Astrocyte (in vitro differentiated cells and primary cell): ENCODE data around the gene CNTF. TPM values are rescaled to one million over a fixed set of nuclear protein-coding genes. Genes with fewer than 3 reads are reported as not detected.

Experiments
- DNase-seq: peaks from one replicate; pipeline ENCODE4 v3.0.0-alpha.2; 2010; ENCODE audit warnings: low read depth
- FAIRE-seq: peaks from 2 replicates; lab custom pipeline; 2011; peaks lifted over from hg19 to GRCh38; lab: Jason Lieb, UNC
- H2AFZ ChIP-seq: 2 replicates; pipeline ENCODE4 v1.6.0; 2012; ENCODE audit warnings: low read depth, low read length, inconsistent platforms
- H3K27ac ChIP-seq: 2 replicates; pipeline ENCODE4 v1.5.1; 2011; ENCODE audit warnings: low read depth, low read length, inconsistent platforms
- H3K27me3 ChIP-seq: 2 replicates; pipeline ENCODE4 v1.6.0; 2011; ENCODE audit warnings: low read length, inconsistent platforms; ENCODE audit not compliant: insufficient read depth
- H3K36me3 ChIP-seq: 2 replicates; pipeline ENCODE4 v1.5.1; 2011; ENCODE audit warnings: low read length, inconsistent platforms; ENCODE audit not compliant: insufficient read depth
- H3K4me1 ChIP-seq: 2 replicates; pipeline ENCODE4 v1.5.1; 2011; ENCODE audit warnings: low read length, inconsistent platforms; ENCODE audit not compliant: insufficient read depth
- H3K4me2 ChIP-seq: 2 replicates; pipeline ENCODE4 v1.6.0; 2012; ENCODE audit warnings: low read length, inconsistent platforms
- H3K4me3 ChIP-seq: 2 replicates; pipeline ENCODE4 v1.5.1; 2011; ENCODE audit warnings: low read depth, mild to moderate bottlenecking, low read length, inconsistent platforms; ENCODE audit not compliant: insufficient read depth
- H3K79me2 ChIP-seq: 2 replicates; pipeline ENCODE4 v1.6.0; 2012; ENCODE audit warnings: mild to moderate bottlenecking, low read length, inconsistent platforms; ENCODE audit not compliant: insufficient read depth
- H3K9ac ChIP-seq: 2 replicates; pipeline ENCODE4 v1.6.0; 2012; ENCODE audit warnings: mild to moderate bottlenecking, low read length, inconsistent platforms
- H3K9me3 ChIP-seq: 2 replicates; pipeline ENCODE4 v1.5.1; 2012; ENCODE audit warnings: low read depth, mild to moderate bottlenecking, low read length, inconsistent platforms; ENCODE audit not compliant: insufficient read depth
- H4K20me1 ChIP-seq: 2 replicates; pipeline ENCODE4 v1.6.0; 2012; ENCODE audit warnings: low read length, inconsistent platforms; ENCODE audit not compliant: insufficient read depth
- H3K27ac Mint-ChIP-seq: one replicate; pipeline ENCODE4 v1.8.0; 2021; ENCODE audit warnings: mild to moderate bottlenecking, mixed read lengths; ENCODE audit not compliant: unreplicated experiment
- H3K27me3 Mint-ChIP-seq: one replicate; pipeline ENCODE4 v1.8.0; 2021; ENCODE audit warnings: low read depth, mixed read lengths; ENCODE audit not compliant: unreplicated experiment
- H3K36me3 Mint-ChIP-seq: one replicate; pipeline ENCODE4 v1.8.0; 2021; ENCODE audit warnings: low read depth, mixed read lengths; ENCODE audit not compliant: unreplicated experiment
- H3K4me1 Mint-ChIP-seq: one replicate; pipeline ENCODE4 v1.8.0; 2021; ENCODE audit warnings: low read depth, mixed read lengths; ENCODE audit not compliant: unreplicated experiment
- H3K4me3 Mint-ChIP-seq: one replicate; pipeline ENCODE4 v1.8.0; 2021; ENCODE audit warnings: mild to moderate bottlenecking, moderate library complexity, mixed read lengths; ENCODE audit not compliant: unreplicated experiment
- H3K9me3 Mint-ChIP-seq: one replicate; pipeline ENCODE4 v1.8.0; 2021; ENCODE audit warnings: mild to moderate bottlenecking, mixed read lengths; ENCODE audit not compliant: unreplicated experiment
- EZH2 ChIP-seq: IDR thresholded peaks from 2 replicates; pipeline ENCODE4 v1.6.1; 2012; ENCODE audit warnings: mild to moderate bottlenecking, low read length, inconsistent platforms; ENCODE audit not compliant: insufficient read depth
- total RNA-seq: library from RNA; stranded (reverse); gene quantifications from 2 replicates; pipeline ENCODE4 v1.2.1, GENCODE V29; 2021
- TF ChIP-seq, protein P1 (sequence below): IDR thresholded peaks from 2 replicates; pipeline ENCODE4 v1.5.1; 2011; ENCODE audit warnings: low read depth, mild to moderate bottlenecking, inconsistent platforms, low read length, moderate library complexity; ENCODE audit not compliant: insufficient read depth

CNTF gene
- total RNA-seq, 1 donor from 2014 or later, result 1.4 TPM

DNA sequence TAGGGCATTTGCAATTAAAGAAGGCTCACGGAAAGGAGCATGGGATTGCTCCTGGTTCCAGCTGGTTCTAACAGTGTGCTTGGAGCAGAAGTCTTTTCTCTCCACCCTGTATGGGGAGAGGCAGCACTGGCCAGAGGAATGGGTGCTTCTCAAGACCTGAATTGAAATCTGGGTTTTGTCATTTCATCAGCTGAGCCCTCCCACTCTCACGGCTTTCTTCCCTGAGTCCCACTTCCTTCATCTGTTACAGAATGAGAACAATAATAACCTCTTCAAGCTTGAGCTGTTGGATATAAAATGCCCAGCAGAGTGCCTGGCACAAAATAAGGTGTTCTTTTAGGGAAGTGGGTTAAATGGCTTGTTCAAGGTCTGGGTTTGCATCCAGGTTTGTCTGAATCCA is 17.2 kb downstream of the CNTF start:
- H3K9me3 Mint-ChIP-seq, result no peaks in the 10 kb centered on the region
- Histone ChIP-seq H3K4me3 (no peak overlapping the region), H3K79me2 (no peaks in the 10 kb centered on the region), H4K20me1 (no peaks in the 10 kb centered on the region), H3K27me3 (no peaks in the 10 kb centered on the region), H3K27ac (no peak overlapping the region), H3K4me1 (no peaks in the 10 kb centered on the region), H3K9me3 (no peaks in the 10 kb centered on the region), H3K36me3 (no peaks in the 10 kb centered on the region), H2AFZ (no peak overlapping the region), H3K9ac (no peak overlapping the region), H3K4me2 (no peak overlapping the region)
- no peaks in the 10 kb centered on the region for H3K4me1 Mint-ChIP-seq
- no peak for FAIRE-seq
- H3K4me3 Mint-ChIP-seq, result no peak overlapping the region
- no peak for DNase-seq
- no peaks in the 10 kb centered on the region for H3K36me3 Mint-ChIP-seq
- no peak for TF ChIP-seq EZH2
- TF ChIP-seq, protein P1, sequence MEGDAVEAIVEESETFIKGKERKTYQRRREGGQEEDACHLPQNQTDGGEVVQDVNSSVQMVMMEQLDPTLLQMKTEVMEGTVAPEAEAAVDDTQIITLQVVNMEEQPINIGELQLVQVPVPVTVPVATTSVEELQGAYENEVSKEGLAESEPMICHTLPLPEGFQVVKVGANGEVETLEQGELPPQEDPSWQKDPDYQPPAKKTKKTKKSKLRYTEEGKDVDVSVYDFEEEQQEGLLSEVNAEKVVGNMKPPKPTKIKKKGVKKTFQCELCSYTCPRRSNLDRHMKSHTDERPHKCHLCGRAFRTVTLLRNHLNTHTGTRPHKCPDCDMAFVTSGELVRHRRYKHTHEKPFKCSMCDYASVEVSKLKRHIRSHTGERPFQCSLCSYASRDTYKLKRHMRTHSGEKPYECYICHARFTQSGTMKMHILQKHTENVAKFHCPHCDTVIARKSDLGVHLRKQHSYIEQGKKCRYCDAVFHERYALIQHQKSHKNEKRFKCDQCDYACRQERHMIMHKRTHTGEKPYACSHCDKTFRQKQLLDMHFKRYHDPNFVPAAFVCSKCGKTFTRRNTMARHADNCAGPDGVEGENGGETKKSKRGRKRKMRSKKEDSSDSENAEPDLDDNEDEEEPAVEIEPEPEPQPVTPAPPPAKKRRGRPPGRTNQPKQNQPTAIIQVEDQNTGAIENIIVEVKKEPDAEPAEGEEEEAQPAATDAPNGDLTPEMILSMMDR, result no peak
- H3K27me3 Mint-ChIP-seq, result peaks cover 4% of the 10 kb centered on the region
- no peak overlapping the region for H3K27ac Mint-ChIP-seq

DNA sequence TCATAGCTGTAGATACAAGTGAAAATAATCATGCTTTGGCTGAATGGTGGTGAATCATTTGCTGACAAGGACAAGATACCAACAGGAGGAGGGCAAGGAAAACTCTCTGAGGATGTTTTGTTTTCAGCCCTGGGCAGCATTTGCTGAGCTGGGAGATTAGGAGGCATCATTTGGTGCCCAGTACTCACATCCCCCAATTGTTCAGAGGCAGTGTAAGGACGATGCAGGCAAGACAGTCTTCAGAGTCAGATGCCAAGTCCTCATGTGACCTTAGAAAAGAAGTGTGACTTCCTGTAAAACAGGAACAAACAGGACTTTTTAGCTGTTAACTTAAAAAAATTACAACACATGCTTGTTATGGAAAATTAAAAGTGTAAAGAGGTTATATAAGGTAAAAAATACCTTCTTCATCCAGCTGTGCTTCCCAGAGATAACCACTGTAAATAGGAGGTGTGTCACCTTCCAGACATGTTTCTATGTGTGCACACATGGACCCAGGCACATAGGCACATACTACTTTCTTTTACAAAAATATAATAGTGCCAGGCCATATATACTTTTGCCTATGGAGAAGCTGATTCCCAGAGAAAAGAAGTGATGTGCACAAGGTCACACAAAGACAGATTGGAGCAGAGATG is 18.0 kb downstream of the CNTF start:
- no peaks in the 10 kb centered on the region for H4K20me1 ChIP-seq
- no peak overlapping the region for H3K9ac ChIP-seq
- no peaks in the 10 kb centered on the region for H3K27me3 ChIP-seq
- H2AFZ ChIP-seq, result no peak overlapping the region
- Mint-ChIP-seq H3K9me3 (peaks cover 4% of the 10 kb centered on the region), H3K27ac (no peak overlapping the region), H3K4me1 (no peaks in the 10 kb centered on the region), H3K4me3 (no peak overlapping the region), H3K36me3 (no peaks in the 10 kb centered on the region), H3K27me3 (peaks cover 4% of the 10 kb centered on the region)
- DNase-seq, result no peak
- TF ChIP-seq, protein P1, result no peak
- no peak for TF ChIP-seq EZH2
- H3K4me1 ChIP-seq, result no peaks in the 10 kb centered on the region
- FAIRE-seq, result no peak
- no peaks in the 10 kb centered on the region for H3K36me3 ChIP-seq
- no peaks in the 10 kb centered on the region for H3K79me2 ChIP-seq
- no peaks in the 10 kb centered on the region for H3K9me3 ChIP-seq
- no peak overlapping the region for H3K4me3 ChIP-seq
- H3K27ac ChIP-seq, result no peak overlapping the region
- H3K4me2 ChIP-seq, result no peak overlapping the region

DNA sequence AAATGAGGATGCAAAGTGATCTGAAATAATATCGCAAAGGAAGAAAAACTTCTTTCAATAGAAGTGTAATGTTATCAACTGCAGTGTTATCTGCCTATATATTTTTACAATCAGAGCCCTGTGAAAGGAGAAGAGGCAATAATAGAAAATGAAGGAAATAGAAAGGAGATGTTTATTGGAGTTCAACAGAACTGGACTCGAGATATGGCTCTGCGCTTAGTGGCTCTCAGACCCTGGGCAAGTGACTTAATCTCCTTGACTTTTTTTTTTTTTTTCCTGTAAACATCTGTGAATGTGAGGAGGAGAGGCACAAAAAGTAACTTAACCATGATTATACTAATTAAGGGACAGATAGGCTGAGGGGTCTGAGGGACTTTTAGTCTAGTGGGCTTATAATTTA is 18.9 kb downstream of the CNTF start:
- H3K4me3 ChIP-seq, result no peak overlapping the region
- no peaks in the 10 kb centered on the region for H3K27me3 ChIP-seq
- H3K27ac ChIP-seq, result no peak overlapping the region
- no peaks in the 10 kb centered on the region for H3K36me3 Mint-ChIP-seq
- H3K4me3 Mint-ChIP-seq, result no peak overlapping the region
- no peak overlapping the region for H3K9ac ChIP-seq
- H3K27ac Mint-ChIP-seq, result no peak overlapping the region
- peaks cover 4% of the 10 kb centered on the region for H3K27me3 Mint-ChIP-seq
- DNase-seq (no peak), FAIRE-seq (no peak)
- no peaks in the 10 kb centered on the region for H4K20me1 ChIP-seq
- H2AFZ ChIP-seq, result no peak overlapping the region
- peaks cover 8% of the 10 kb centered on the region for H3K9me3 Mint-ChIP-seq
- no peaks in the 10 kb centered on the region for H3K4me1 ChIP-seq
- no peaks in the 10 kb centered on the region for H3K36me3 ChIP-seq
- no peaks in the 10 kb centered on the region for H3K79me2 ChIP-seq
- H3K4me1 Mint-ChIP-seq, result no peaks in the 10 kb centered on the region
- TF ChIP-seq, protein P1, result no peak
- TF ChIP-seq EZH2, result no peak
- no peak overlapping the region for H3K4me2 ChIP-seq
- no peaks in the 10 kb centered on the region for H3K9me3 ChIP-seq
